GM18526 (cell line): ENCODE results near the gene ID2.

Source experiments
- POLR2A ChIP-seq: IDR thresholded peaks from 3 replicates; pipeline ENCODE4 v1.6.1; 2011; ENCODE audit not compliant: insufficient read length; ENCODE audit errors: extremely low read depth

Gene ID2

DNA sequence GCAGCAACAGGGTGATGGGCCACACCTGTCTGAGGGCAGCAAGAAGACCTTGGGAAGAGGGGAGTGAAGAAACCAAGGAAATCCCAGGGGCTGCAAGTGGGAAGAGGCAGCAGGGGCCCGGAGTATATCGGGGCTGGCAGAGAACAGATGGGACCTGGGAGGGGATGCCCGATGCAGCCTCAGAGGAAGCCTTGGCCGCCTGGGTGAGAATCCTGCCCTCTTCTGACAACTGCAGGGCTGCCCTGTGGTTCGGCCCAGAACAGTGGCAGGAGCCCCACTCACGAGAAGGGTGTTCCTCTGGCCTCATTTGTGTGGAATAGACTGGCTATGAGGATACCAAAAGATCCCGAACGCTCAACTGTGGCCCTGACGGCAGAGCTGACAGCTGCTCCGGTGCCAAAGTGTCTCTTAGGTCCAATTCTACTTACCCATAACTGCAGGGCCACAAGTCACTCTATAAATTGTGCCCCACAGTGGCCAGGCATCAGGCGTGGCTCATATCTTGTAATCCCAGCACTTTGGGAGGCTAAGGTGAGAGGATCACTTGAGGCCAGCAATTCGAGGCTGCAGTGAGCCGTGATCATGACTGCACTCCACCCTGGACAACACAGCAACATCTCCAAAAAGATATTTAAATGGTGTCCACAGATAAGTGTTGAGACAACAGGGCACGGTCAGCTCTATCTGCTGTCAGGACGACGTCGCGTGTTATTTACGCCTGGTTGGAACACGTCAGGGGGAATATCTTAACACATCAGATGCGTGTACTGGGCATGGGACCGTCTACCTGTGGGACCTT lies 23.6 kb upstream of the ID2 start:
- no peak for TF ChIP-seq POLR2A

DNA sequence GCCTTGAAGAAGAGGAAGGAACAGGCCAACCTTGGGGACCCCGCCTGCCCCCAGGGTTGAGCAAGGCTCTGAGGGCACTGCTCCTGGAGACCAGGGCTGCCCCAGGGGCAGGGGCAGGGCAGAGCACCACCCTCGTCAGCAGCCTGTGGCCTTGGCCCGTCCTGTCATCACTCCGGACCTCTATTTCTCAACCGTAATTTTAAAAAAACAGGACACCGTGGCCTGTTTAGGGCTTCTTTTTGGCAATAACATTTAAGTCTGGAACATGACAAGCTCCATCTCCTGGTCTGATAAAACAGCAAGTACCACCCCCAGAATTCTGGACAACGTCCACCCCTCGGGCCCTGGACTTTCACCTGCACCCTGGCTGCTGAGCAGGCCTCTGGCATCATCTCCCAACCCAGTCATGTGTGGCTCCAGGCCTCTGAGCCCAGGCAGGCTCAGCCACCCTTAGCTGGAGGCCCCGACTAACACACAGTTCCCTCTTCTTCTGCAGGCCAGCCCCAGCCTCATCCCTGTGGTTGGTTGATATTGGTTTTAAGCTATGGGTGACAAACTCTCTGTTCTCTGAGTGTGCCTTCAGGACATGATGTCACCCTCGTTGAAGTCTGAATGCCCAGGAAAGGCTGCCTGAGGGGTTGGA lies 22.6 kb upstream of the ID2 start:
- no peak for TF ChIP-seq POLR2A

DNA sequence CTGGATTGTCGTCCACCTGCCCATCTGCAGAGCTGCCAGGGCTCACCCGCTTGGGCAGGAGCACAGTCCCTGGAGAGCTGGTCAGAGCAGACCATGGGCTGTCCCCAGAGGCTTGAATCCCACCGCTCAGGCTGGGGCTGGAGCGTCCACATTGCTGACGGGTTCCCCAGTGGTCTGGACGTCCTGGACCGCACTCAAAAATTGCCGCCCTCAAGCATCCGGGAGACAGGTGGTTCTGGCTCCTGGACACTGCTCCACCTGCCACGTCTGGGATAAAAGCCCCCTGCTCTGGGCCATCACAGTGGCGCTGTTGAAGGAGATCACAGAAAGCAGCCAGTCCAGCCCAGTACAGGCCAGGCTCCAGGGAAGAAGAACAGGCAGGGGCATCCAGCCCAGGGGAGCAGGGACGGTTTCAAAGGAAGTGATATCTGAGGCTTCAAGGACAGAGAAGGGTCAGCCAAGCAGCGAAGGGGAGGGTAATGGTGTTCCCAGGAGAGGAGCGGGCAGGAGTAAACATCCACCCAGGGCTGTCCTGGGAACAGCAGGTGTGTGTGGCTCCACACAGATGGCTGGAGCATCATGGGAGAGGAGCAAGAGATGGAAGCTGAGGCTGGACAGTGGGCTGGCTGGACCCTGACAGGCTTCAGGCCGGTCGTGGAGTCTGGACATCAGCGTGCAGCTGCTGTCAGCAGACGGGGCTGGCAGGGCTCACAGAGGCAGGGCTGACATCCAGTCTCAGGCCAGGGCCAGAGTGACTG lies 21.9 kb upstream of the ID2 start:
- no peak for TF ChIP-seq POLR2A

DNA sequence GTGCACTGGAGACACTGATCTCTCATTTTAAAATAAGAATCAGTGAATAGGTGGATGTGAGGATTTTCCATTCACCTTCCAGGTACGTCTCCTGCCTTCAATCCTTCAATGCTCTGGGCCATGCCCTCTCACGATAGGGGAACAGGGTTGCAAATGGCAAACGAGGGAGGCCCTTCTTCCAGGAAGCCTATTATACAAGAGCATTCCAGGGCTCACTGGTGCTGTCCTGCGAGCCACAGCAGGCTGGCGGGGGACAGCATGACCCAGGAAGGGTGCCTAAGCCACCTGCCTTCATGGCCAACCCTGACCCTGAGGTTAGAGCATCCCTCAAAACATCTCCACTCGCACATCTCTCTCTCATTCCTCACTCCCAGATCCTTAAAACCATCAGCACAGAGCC lies 20.6 kb upstream of the ID2 start:
- no peak for TF ChIP-seq POLR2A

DNA sequence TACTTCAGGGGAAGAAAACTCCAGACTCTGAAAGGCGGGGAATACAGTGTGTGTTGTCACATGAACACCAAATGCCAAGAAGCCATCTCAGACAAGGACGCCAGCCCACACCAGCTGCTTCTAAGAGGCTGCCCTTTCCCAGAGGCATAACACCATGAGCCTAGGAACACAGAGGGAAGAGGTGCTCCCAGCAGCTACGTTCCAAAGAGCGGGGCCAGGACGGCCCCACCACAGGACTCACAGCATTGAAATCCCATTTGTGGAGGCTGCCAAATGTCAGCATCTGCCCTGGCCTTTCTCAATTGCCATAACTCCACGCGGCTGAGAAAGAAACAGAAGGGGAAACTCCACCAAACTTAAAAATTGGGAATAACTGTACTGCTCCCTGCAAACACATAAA lies 20.1 kb upstream of the ID2 start:
- TF ChIP-seq POLR2A: no peak

DNA sequence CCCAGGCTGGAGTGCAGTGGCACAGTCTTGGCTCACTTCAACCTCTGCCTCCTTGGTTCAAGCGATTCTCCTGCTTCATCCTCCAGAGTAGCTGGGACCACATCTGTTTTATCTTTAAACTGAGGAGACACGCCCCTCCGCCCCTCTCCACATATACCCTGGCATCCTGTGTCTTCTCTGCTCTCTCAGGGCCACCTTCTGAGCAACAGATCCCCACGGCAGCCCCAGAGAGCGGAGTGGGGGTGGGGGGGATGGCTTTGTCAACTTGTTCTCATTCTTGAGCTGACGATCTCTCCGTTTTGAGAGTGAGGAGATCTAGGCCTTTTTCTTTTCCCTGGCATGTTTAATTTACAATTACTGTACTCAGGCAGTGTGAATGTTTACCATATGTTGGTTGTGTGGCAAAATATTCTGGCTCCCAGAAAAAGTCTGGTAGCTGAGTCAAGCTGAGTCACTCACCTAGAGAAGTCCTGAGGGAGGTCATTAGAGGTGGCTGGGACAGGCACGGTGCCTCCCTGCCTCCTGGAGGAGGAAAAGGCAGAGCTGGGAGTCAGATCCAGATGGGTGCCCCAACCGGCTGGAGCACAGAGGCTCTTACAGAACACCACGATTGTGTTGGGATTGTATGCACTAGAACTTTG lies 19.5 kb upstream of the ID2 start:
- TF ChIP-seq POLR2A: no peak

DNA sequence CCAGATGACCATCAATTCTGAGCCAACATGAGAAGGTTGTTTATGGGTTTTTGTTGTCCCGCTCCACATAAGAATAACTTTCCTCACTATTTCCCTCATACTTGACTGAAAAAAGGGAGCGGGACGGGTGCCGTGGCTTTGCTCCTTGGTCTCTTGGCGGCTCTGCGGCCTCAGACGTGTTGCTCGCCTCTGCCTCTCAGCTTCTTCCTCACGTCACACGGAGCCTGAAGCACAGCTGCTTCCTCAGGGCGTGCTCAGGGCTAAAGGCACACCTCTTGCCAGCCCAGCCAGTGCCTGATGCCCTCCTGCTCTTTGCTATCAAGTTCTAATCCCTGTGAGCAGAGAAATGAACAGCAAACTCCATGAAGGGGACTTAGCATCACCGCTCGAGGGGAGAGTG lies 17.9 kb upstream of the ID2 start:
- TF ChIP-seq POLR2A: no peak

DNA sequence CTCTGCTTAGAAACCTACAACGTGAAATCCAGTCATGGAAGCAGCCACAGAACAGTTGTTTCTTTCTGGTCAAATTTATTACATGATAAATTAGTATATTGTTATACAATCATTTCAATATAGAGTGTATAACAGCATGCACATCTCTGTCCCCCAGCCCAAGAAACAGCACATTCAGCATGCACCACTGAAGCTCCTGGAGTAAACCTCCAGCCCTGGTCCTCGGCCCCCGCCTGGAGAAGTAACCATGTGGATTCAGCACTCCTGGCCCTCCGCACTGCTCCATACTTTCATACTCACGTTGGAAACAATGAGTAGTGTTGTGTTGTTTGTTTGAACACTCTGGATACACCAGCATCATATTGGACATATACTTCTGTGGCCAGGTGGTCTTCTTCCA lies 15.3 kb upstream of the ID2 start:
- TF ChIP-seq POLR2A: no peak

DNA sequence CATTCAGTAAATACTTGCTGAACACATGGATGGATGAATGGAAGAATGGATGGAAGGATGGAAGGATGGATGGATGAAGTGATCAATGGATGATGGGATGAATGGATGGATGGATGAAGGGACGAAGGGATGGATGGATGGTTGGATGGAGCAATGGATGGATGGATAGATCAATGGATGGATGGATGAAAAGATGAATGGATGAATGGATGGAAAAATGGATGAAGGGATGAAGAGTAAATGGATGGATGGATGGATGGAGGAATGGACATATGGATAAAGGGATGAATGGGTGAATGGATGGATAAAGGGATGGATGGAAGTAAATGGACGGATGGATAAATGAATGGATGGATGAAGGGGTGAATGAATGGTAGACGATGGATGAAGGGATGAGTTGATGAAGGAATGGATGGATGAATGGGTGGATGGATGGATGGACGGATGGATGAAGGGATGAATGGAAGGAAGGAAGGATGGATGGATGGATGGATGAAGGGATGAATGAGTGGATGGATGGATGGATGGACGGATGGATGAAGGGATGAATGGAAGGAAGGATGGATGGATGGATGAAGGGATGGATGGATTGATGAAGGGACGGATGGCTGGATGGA lies 13.9 kb upstream of the ID2 start:
- TF ChIP-seq POLR2A: no peak

DNA sequence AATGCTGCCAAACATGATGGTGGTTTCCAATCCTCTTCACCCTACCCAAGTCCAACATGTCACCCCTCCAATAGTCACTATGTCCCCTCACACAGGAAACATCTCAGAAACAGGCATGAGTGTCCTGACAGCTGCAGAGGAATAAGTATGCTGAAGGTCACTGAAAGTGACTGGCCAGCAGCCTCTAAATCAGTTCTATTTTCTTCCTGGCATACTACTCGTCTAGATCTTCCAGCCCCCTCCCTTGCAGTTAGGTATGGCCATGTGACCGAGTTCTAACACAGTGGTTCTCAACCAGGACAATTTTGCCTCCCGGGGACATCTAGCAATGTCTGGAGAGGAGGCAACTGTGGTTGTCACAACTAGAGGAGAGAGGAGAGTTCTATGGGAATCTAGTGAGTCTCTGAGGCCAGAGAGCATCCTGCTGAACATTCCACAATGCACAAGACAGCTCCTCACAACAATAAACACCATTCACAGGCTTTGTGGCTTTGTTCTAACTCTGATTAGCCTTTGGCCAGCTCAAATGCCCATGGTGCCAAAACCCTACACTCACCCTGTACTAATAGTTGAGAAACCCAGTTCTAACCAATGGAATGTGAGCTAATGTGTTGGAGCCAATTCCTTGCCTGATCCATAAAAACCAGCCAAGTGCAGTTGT lies 12.6 kb upstream of the ID2 start:
- TF ChIP-seq POLR2A: no peak

DNA sequence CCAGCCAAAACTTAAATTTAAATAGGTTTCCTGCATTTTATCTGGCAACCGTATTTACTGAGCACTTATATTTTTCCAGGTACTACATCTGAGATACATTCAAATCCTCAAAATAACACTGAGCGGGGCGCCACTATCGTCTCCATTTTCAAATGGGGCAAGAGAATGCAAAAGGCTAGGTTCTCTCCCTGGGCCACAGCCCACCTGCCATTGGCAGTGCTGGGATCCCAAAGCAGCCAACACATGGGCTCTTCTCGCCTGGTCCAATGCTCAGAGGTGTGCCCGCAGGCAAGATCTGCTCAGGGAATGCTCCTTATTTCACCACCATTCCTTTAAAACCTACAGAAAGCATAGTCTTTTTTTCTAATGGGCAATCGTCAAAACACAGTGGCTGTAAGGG lies 11.3 kb upstream of the ID2 start:
- no peak for TF ChIP-seq POLR2A

DNA sequence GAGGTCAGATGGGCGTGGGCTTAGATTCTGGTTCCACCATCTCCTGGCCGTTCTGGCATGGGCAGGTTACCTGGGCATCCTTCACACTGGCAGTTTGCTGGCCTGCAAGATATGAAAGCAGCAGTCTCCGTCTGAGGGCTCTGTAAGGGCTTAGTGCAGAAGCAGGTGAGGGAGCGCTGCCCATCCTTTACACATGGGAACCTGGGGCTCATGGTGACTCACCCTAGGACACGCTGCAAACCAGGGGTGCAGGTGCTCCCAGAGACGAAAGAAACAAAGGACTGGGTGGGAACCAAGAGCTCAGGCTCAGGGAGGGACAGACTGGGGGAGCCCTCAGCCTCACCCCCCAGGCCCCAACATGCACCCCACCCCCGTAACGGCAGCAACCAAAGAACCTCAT lies 10.7 kb upstream of the ID2 start:
- TF ChIP-seq POLR2A: no peak

DNA sequence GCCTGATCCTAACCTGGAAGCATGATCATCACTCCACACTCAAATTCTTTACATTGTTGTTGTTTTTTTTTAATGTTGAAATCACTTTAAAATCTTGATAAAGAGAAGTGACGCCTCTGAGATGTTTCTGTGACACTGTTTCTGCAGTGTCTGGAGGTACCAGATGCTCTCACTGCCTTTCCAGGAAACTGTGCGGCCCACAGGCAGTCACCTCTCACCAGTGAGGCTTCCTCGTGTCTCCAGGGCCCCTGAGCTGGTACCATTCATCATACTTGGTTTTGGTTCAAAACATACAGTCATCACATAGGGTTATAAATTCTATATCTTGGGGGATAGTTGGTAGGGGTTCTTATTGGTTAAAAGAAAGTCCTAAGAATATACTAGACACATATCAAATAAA lies 10.1 kb upstream of the ID2 start:
- TF ChIP-seq POLR2A: no peak

DNA sequence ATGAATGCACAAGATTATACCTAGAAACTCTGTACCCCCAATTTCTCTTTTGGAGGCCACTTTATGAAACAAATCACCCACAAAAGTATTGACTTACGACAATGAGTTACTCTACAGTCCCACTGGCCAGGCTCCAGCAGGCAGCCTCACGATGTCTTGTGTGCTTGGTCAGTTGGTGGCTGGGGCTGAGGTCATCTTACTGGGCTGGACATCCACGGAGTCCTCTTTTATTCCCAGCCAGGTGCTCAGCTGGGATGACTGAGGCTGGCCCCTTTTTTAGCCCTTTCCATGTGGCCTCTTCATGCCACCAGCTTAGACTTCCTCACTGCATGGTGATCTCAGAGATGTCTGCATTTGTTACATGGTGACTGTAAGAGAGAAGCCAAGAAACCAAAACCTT lies 8.9 kb upstream of the ID2 start:
- TF ChIP-seq POLR2A: no peak

DNA sequence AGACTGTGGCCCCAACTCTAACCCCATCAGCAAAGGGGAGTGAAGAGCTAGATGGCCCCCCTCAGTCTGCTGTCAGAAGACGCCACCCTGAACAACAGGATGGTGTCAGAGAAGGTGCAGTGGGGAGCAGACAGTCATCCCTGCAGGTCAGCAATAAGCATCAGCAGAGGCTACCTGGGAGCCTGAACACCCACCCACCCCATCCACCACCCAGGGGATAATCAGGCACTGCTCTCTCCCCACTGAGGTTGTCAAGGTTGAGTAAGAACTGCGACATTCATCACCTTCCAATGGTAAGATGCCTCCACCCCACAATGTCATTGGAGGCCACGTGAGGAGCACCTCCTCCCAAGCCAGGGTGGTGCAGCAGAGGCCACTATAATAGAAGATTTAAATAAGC lies 8.5 kb upstream of the ID2 start:
- TF ChIP-seq POLR2A: no peak
